ENCODE measurements around the gene MAP3K21. TPM values are rescaled to one million over a fixed set of nuclear protein-coding genes. Genes with fewer than 3 reads are reported as not detected.

Gene MAP3K21
- total RNA-seq, 1 experiment from 2014 or later = under 0.01 TPM

Other genes with a start within 250 kb of the MAP3K21 start
- gene PCNX2, start 32.0 kb upstream of the MAP3K21 start, total RNA-seq (2014; rRNA removed; shearing (Covaris generic)) = 5.6 and 6.0 TPM in 2 replicates